ENCODE measurements around the gene SNRPF.
A peak's percentile ranks its signal among the peaks of the same experiment; 100 is the strongest.
"Not testable (repeated sequence)": the region's sequence is repeated elsewhere in the genome, so short reads cannot be mapped to it uniquely, and the experiment has no call there.

The SNRPF gene

GRCh38 chr12:95858451-95859343, at the start of gene SNRPF:
SNRPF (plus strand) TSS chr12:95858952; CDS start chr12:95859074, 122 bp downstream.
- peak; percentile 96 for DNase-seq

- DNase-seq = no peak
These were observed 49.6 kb upstream of the SNRPF start for GRCh38 chr12:95809000-95809680.

GRCh38 chr12:95810411-95810810, 48.3 kb upstream of the SNRPF start:
- DNase-seq = no peak

GRCh38 chr12:95812155-95812554, 46.6 kb upstream of the SNRPF start:
- not testable (repeated sequence) for DNase-seq

- peak; percentile 66 for DNase-seq
These were observed 43.0 kb upstream of the SNRPF start for GRCh38 chr12:95815632-95816212.

GRCh38 chr12:95820096-95820703, 38.6 kb upstream of the SNRPF start:
- DNase-seq = peak; percentile 52

- no peak for DNase-seq
These were observed 29.4 kb upstream of the SNRPF start for GRCh38 chr12:95829395-95829794.

GRCh38 chr12:95830335-95831089, 28.2 kb upstream of the SNRPF start:
- no peak for DNase-seq

GRCh38 chr12:95834572-95834971, 24.2 kb upstream of the SNRPF start:
- no peak for DNase-seq

- peak; percentile 76 for DNase-seq
These were observed 22.6 kb upstream of the SNRPF start for GRCh38 chr12:95836185-95836609.

GRCh38 chr12:95836630-95837239, 22.0 kb upstream of the SNRPF start:
- peak; percentile 51 for DNase-seq

GRCh38 chr12:95837240-95838038, 21.3 kb upstream of the SNRPF start:
- DNase-seq = no peak

- DNase-seq = peak; percentile 90
These were observed 20.6 kb upstream of the SNRPF start for GRCh38 chr12:95838125-95838524.

GRCh38 chr12:95842426-95842825, 16.3 kb upstream of the SNRPF start:
- DNase-seq = not testable (repeated sequence)

- DNase-seq = peak; percentile 28
These were observed 10.0 kb upstream of the SNRPF start for GRCh38 chr12:95848575-95849388.

GRCh38 chr12:95851606-95852005, 7.1 kb upstream of the SNRPF start:
- DNase-seq = no peak

- no peak for DNase-seq
These were observed 6.6 kb upstream of the SNRPF start for GRCh38 chr12:95852133-95852532.

GRCh38 chr12:95857156-95857555, 1.6 kb upstream of the SNRPF start:
- no peak for DNase-seq

- no peak for DNase-seq
These were observed 953 bp upstream of the SNRPF start for GRCh38 chr12:95857799-95858198.

- peak; percentile 29 for DNase-seq
These were observed 628 bp downstream of the SNRPF start for GRCh38 chr12:95859344-95859816.
